Activated naive CD4-positive, alpha-beta T cell treated with anti-CD3 and anti-CD28 coated beads, Interleukin-2, amount 10 ng/mL, durations not matched to agents 7 days and 5 days (primary cell): ENCODE results near the gene BICD2.

Experiments
- CTCF ChIA-PET: fragments of 350-600 bp; sonication (Branson Sonifier 250); formaldehyde crosslinking; loops from one replicate; lab custom pipeline; 2021; ENCODE audit warnings: antibody characterized with exemption; lab: Charles Lee
- DNase-seq: peaks from one replicate; pipeline ENCODE4 v3.0.0-alpha.2; 2020
- H3K27ac Mint-ChIP-seq: one replicate; pipeline ENCODE4 v1.8.0; 2021; ENCODE audit warnings: mild to moderate bottlenecking, moderate library complexity, mixed read lengths
- H3K27me3 Mint-ChIP-seq: one replicate; pipeline ENCODE4 v1.8.0; 2021; ENCODE audit warnings: mild to moderate bottlenecking, mixed read lengths
- H3K36me3 Mint-ChIP-seq: one replicate; pipeline ENCODE4 v1.8.0; 2021; ENCODE audit warnings: mixed read lengths
- H3K4me1 Mint-ChIP-seq: one replicate; pipeline ENCODE4 v1.8.0; 2021; ENCODE audit warnings: mixed read lengths
- H3K4me3 Mint-ChIP-seq: one replicate; pipeline ENCODE4 v1.8.0; 2021; ENCODE audit warnings: mild to moderate bottlenecking, moderate library complexity, mixed read lengths
- H3K9me3 Mint-ChIP-seq: one replicate; pipeline ENCODE4 v1.8.0; 2021; ENCODE audit warnings: mixed read lengths

BICD2 gene

GRCh38 chr9:92749071-92749933 is 15.3 kb downstream of the BICD2 start:
- peaks cover 37% of the 10 kb centered on the region for H3K4me1 Mint-ChIP-seq
- H3K27ac Mint-ChIP-seq: no peak overlapping the region
- H3K9me3 Mint-ChIP-seq: peaks cover 2% of the 10 kb centered on the region
- H3K36me3 Mint-ChIP-seq: peaks cover 11% of the 10 kb centered on the region
- H3K4me3 Mint-ChIP-seq: no peak overlapping the region
- no peaks in the 10 kb centered on the region for H3K27me3 Mint-ChIP-seq
- DNase-seq: no peak
- CTCF ChIA-PET: no interaction called here

- CTCF ChIA-PET: no interaction called here
Observed at GRCh38 chr9:92748233-92748497, 16.5 kb downstream of the BICD2 start.

GRCh38 chr9:92747459-92748232 is 17.0 kb downstream of the BICD2 start:
- H3K4me1 Mint-ChIP-seq: peaks cover 30% of the 10 kb centered on the region
- no peak for DNase-seq

More at GRCh38 chr9:92748233-92748497, 16.5 kb downstream of the BICD2 start:
- no peak for DNase-seq
- Mint-ChIP-seq H3K36me3 (peaks cover 7% of the 10 kb centered on the region), H3K4me3 (no peak overlapping the region), H3K27me3 (no peaks in the 10 kb centered on the region), H3K4me1 (peaks cover 35% of the 10 kb centered on the region), H3K27ac (no peak overlapping the region), H3K9me3 (peaks cover 2% of the 10 kb centered on the region)

GRCh38 chr9:92746567-92747458 is 17.8 kb downstream of the BICD2 start:
- Mint-ChIP-seq H3K27me3 (no peaks in the 10 kb centered on the region), H3K9me3 (no peaks in the 10 kb centered on the region), H3K27ac (no peak overlapping the region), H3K4me3 (no peak overlapping the region), H3K36me3 (peaks cover 3% of the 10 kb centered on the region), H3K4me1 (peaks cover 23% of the 10 kb centered on the region)
- CTCF ChIA-PET: no interaction called here
- no peak for DNase-seq

More at GRCh38 chr9:92747459-92748232, 17.0 kb downstream of the BICD2 start:
- H3K36me3 Mint-ChIP-seq: peaks cover 3% of the 10 kb centered on the region
- H3K27ac Mint-ChIP-seq: no peak overlapping the region
- CTCF ChIA-PET: no interaction called here
- peaks cover 2% of the 10 kb centered on the region for H3K9me3 Mint-ChIP-seq
- H3K27me3 Mint-ChIP-seq: no peaks in the 10 kb centered on the region
- no peak overlapping the region for H3K4me3 Mint-ChIP-seq

GRCh38 chr9:92745881-92746280 is 18.8 kb downstream of the BICD2 start:
- no peak for DNase-seq
- Mint-ChIP-seq H3K4me1 (peaks cover 23% of the 10 kb centered on the region), H3K9me3 (no peaks in the 10 kb centered on the region), H3K27me3 (no peaks in the 10 kb centered on the region), H3K27ac (no peak overlapping the region), H3K36me3 (no peaks in the 10 kb centered on the region), H3K4me3 (no peak overlapping the region)
- CTCF ChIA-PET: no interaction called here

- H3K27me3 Mint-ChIP-seq: no peaks in the 10 kb centered on the region
Observed at GRCh38 chr9:92745331-92745730, 19.3 kb downstream of the BICD2 start.

GRCh38 chr9:92740969-92741368 is 23.7 kb downstream of the BICD2 start:
- H3K27ac Mint-ChIP-seq: no peak overlapping the region
- no peak overlapping the region for H3K4me3 Mint-ChIP-seq
- no peaks in the 10 kb centered on the region for H3K9me3 Mint-ChIP-seq
- peaks cover 43% of the 10 kb centered on the region for H3K4me1 Mint-ChIP-seq
- CTCF ChIA-PET: no interaction called here
- H3K36me3 Mint-ChIP-seq: no peaks in the 10 kb centered on the region
- no peak for DNase-seq
- H3K27me3 Mint-ChIP-seq: no peaks in the 10 kb centered on the region

More at GRCh38 chr9:92745331-92745730, 19.3 kb downstream of the BICD2 start:
- CTCF ChIA-PET: no interaction called here
- Mint-ChIP-seq H3K36me3 (no peaks in the 10 kb centered on the region), H3K27ac (no peak overlapping the region), H3K4me1 (peaks cover 25% of the 10 kb centered on the region), H3K9me3 (no peaks in the 10 kb centered on the region), H3K4me3 (no peak overlapping the region)
- no peak for DNase-seq

GRCh38 chr9:92740446-92740961 is 24.1 kb downstream of the BICD2 start:
- no peak for DNase-seq
- no peaks in the 10 kb centered on the region for H3K9me3 Mint-ChIP-seq
- H3K27me3 Mint-ChIP-seq: no peaks in the 10 kb centered on the region
- H3K36me3 Mint-ChIP-seq: no peaks in the 10 kb centered on the region
- CTCF ChIA-PET: no interaction called here
- no peak overlapping the region for H3K4me3 Mint-ChIP-seq
- peaks cover 42% of the 10 kb centered on the region for H3K4me1 Mint-ChIP-seq
- no peak overlapping the region for H3K27ac Mint-ChIP-seq

GRCh38 chr9:92740009-92740408 is 24.6 kb downstream of the BICD2 start:
- no peak for DNase-seq
- no peaks in the 10 kb centered on the region for H3K36me3 Mint-ChIP-seq
- peaks cover 39% of the 10 kb centered on the region for H3K4me1 Mint-ChIP-seq
- no peaks in the 10 kb centered on the region for H3K27me3 Mint-ChIP-seq
- no peak overlapping the region for H3K4me3 Mint-ChIP-seq
- CTCF ChIA-PET: no interaction called here
- no peak overlapping the region for H3K27ac Mint-ChIP-seq
- H3K9me3 Mint-ChIP-seq: no peaks in the 10 kb centered on the region

GRCh38 chr9:92739346-92739970 is 25.2 kb downstream of the BICD2 start:
- CTCF ChIA-PET: no interaction called here
- DNase-seq: no peak
- no peaks in the 10 kb centered on the region for H3K9me3 Mint-ChIP-seq
- no peaks in the 10 kb centered on the region for H3K27me3 Mint-ChIP-seq
- H3K36me3 Mint-ChIP-seq: no peaks in the 10 kb centered on the region
- H3K4me1 Mint-ChIP-seq: peaks cover 37% of the 10 kb centered on the region
- no peak overlapping the region for H3K27ac Mint-ChIP-seq
- H3K4me3 Mint-ChIP-seq: no peak overlapping the region

- H3K4me3 Mint-ChIP-seq: no peak overlapping the region
- H3K4me1 Mint-ChIP-seq: peaks cover 37% of the 10 kb centered on the region
- no peaks in the 10 kb centered on the region for H3K36me3 Mint-ChIP-seq
- DNase-seq: no peak
- H3K27me3 Mint-ChIP-seq: no peaks in the 10 kb centered on the region
- no peaks in the 10 kb centered on the region for H3K9me3 Mint-ChIP-seq
- no peak overlapping the region for H3K27ac Mint-ChIP-seq
- CTCF ChIA-PET: no interaction called here
Observed at GRCh38 chr9:92738661-92739081, 26.0 kb downstream of the BICD2 start.

GRCh38 chr9:92737611-92738299 is 26.9 kb downstream of the BICD2 start:
- Mint-ChIP-seq H3K27ac (no peak overlapping the region), H3K36me3 (no peaks in the 10 kb centered on the region), H3K27me3 (no peaks in the 10 kb centered on the region), H3K4me1 (peaks cover 37% of the 10 kb centered on the region), H3K9me3 (no peaks in the 10 kb centered on the region), H3K4me3 (no peak overlapping the region)
- DNase-seq: no peak
- CTCF ChIA-PET: interaction anchor here (0.8 kb wide), 1 partner anchor 54 kb away, joined by 3 read pairs; no protein-coding TSS in a partner anchor

GRCh38 chr9:92737216-92737606 is 27.4 kb downstream of the BICD2 start:
- no peak overlapping the region for H3K4me3 Mint-ChIP-seq
- no peaks in the 10 kb centered on the region for H3K27me3 Mint-ChIP-seq
- H3K27ac Mint-ChIP-seq: no peak overlapping the region
- no peak for DNase-seq
- CTCF ChIA-PET: interaction anchor here (0.8 kb wide), 1 partner anchor 54 kb away, joined by 3 read pairs; no protein-coding TSS in a partner anchor
- H3K9me3 Mint-ChIP-seq: no peaks in the 10 kb centered on the region
- no peaks in the 10 kb centered on the region for H3K36me3 Mint-ChIP-seq
- peaks cover 35% of the 10 kb centered on the region for H3K4me1 Mint-ChIP-seq
